H9 (cell line): ENCODE results near the gene CDCA3. TPM values are rescaled to one million over a fixed set of nuclear protein-coding genes. Genes with fewer than 3 reads are reported as not detected.

Experiments used
- DNase-seq: peaks from one replicate; pipeline ENCODE4 v3.0.0-alpha.2; 2017
- H2AFZ ChIP-seq: one replicate; pipeline ENCODE4 v1.6.1; 2013; ENCODE audit warnings: mild to moderate bottlenecking, low read length, control low read depth, moderate library complexity
- H2AK5ac ChIP-seq: 2 replicates; pipeline ENCODE4 v1.6.1; 2013; ENCODE audit warnings: low read length, control low read depth, mixed read lengths; ENCODE audit not compliant: insufficient read length
- H2BK120ac ChIP-seq: one replicate; pipeline ENCODE4 v1.6.1; 2013; ENCODE audit warnings: low read depth, mild to moderate bottlenecking, low read length, control low read depth, inconsistent platforms; ENCODE audit not compliant: poor library complexity, severe bottlenecking
- H2BK12ac ChIP-seq: 2 replicates; pipeline ENCODE4 v1.6.1; 2013; ENCODE audit warnings: low read length, control low read depth, mixed read lengths, low read depth; ENCODE audit not compliant: insufficient read length
- H2BK15ac ChIP-seq: 2 replicates; pipeline ENCODE4 v1.6.1; 2013; ENCODE audit warnings: low read depth, low read length, control low read depth
- H2BK20ac ChIP-seq: one replicate; pipeline ENCODE4 v1.6.1; 2013; ENCODE audit warnings: low read depth, mild to moderate bottlenecking, low read length, control low read depth, inconsistent platforms; ENCODE audit not compliant: poor library complexity, severe bottlenecking
- H2BK5ac ChIP-seq: 2 replicates; pipeline ENCODE4 v1.6.1; 2013; ENCODE audit warnings: low read length, control low read depth, mixed read lengths; ENCODE audit not compliant: insufficient read length
- H3K14ac ChIP-seq: 2 replicates; pipeline ENCODE4 v1.6.1; 2013; ENCODE audit warnings: low read length, control low read depth; ENCODE audit not compliant: insufficient read depth
- H3K18ac ChIP-seq: 2 replicates; pipeline ENCODE4 v1.6.1; 2013; ENCODE audit warnings: low read depth, mild to moderate bottlenecking, mixed read lengths, low read length, control low read depth; ENCODE audit not compliant: insufficient read length
- H3K23ac ChIP-seq: 2 replicates; pipeline ENCODE4 v1.6.1; 2013; ENCODE audit warnings: low read length, control low read depth, mixed read lengths, low read depth; ENCODE audit not compliant: insufficient read length
- H3K23me2 ChIP-seq: 2 replicates; pipeline ENCODE4 v1.6.1; 2013; ENCODE audit warnings: low read depth, mild to moderate bottlenecking, mixed read lengths, low read length, control low read depth; ENCODE audit not compliant: insufficient read length, poor library complexity, severe bottlenecking
- H3K27ac ChIP-seq: 2 replicates; pipeline ENCODE4 v1.5.1; 2013; ENCODE audit warnings: low read length, control low read depth, mixed read lengths, low read depth; ENCODE audit not compliant: insufficient read length
- H3K27me3 ChIP-seq: 2 replicates; pipeline ENCODE4 v1.6.1; 2013; ENCODE audit warnings: low read length, control low read depth, inconsistent platforms; ENCODE audit not compliant: insufficient read depth
- H3K4ac ChIP-seq: 2 replicates; pipeline ENCODE4 v1.6.1; 2013; ENCODE audit warnings: low read depth, mild to moderate bottlenecking, control low read depth, inconsistent platforms, low read length, moderate library complexity
- H3K4me1 ChIP-seq: 2 replicates; pipeline ENCODE4 v1.6.1; 2013; ENCODE audit warnings: low read length, control low read depth, inconsistent platforms; ENCODE audit not compliant: insufficient read depth
- H3K4me2 ChIP-seq: 2 replicates; pipeline ENCODE4 v1.6.1; 2013; ENCODE audit warnings: low read length, control low read depth, mixed read lengths; ENCODE audit not compliant: insufficient read length, insufficient read depth
- H3K56ac ChIP-seq: 2 replicates; pipeline ENCODE4 v1.6.1; 2013; ENCODE audit warnings: low read depth, mild to moderate bottlenecking, mixed read lengths, low read length, control low read depth; ENCODE audit not compliant: insufficient read length
- H3K79me1 ChIP-seq: 2 replicates; pipeline ENCODE4 v1.6.1; 2013; ENCODE audit warnings: low read depth, mild to moderate bottlenecking, moderate library complexity, low read length, control low read depth, inconsistent platforms; ENCODE audit not compliant: insufficient read depth, poor library complexity, severe bottlenecking
- H3K79me2 ChIP-seq: 2 replicates; pipeline ENCODE4 v1.6.1; 2013; ENCODE audit warnings: low read length, control low read depth, inconsistent platforms; ENCODE audit not compliant: insufficient read depth
- H3K9ac ChIP-seq: 2 replicates; pipeline ENCODE4 v1.6.1; 2013; ENCODE audit warnings: low read length, control low read depth, mixed read lengths; ENCODE audit not compliant: insufficient read length; ENCODE audit errors: extremely low read depth
- H3K9me3 ChIP-seq: one replicate; pipeline ENCODE4 v1.6.1; 2013; ENCODE audit warnings: low read depth, low read length, inconsistent platforms; ENCODE audit not compliant: control insufficient read depth
- H3T11ph ChIP-seq: one replicate; pipeline ENCODE4 v1.6.1; 2013; ENCODE audit warnings: mild to moderate bottlenecking, low read length, control low read depth, inconsistent platforms
- H4K20me1 ChIP-seq: one replicate; pipeline ENCODE4 v1.6.1; 2013; ENCODE audit not compliant: control insufficient read depth, insufficient read length, insufficient read depth
- H4K5ac ChIP-seq: 2 replicates; pipeline ENCODE4 v1.6.1; 2013; ENCODE audit warnings: low read depth, mild to moderate bottlenecking, mixed read lengths, low read length, control low read depth; ENCODE audit not compliant: insufficient read length
- H4K8ac ChIP-seq: replicated peaks from 2 replicates; pipeline ENCODE4 v1.6.1; 2013; ENCODE audit warnings: low read length, control low read depth, mixed read lengths, low read depth; ENCODE audit not compliant: insufficient read length
- H4K91ac ChIP-seq: 2 replicates; pipeline ENCODE4 v1.6.1; 2013; ENCODE audit warnings: low read depth, mild to moderate bottlenecking, moderate library complexity, mixed read lengths, low read length, control low read depth; ENCODE audit not compliant: insufficient read length
- H3K27ac Mint-ChIP-seq, 3 experiments: 2 replicates in 2 of 3; 3 replicates in 1 of 3; pipeline ENCODE4 v1.8.0; 2020 to 2021; ENCODE audit warnings: mixed read lengths in 3 of 3, mild to moderate bottlenecking in 1 of 3, moderate library complexity in 1 of 3
- H3K27me3 Mint-ChIP-seq: 2 replicates; pipeline ENCODE4 v1.8.0; 2021; ENCODE audit warnings: low read depth, mild to moderate bottlenecking, moderate library complexity, mixed read lengths
- H3K36me3 Mint-ChIP-seq, 3 experiments: 2 replicates in 2 of 3; 3 replicates in 1 of 3; pipeline ENCODE4 v1.8.0; 2020 to 2021; ENCODE audit warnings: low read depth in 3 of 3, mixed read lengths in 3 of 3; ENCODE audit not compliant: insufficient read depth in 1 of 3
- H3K4me1 Mint-ChIP-seq, 2 experiments: 2 replicates each; pipeline ENCODE4 v1.8.0; 2020; ENCODE audit warnings: mixed read lengths in 2 of 2
- H3K4me3 Mint-ChIP-seq, 2 experiments: 2 replicates in 1 of 2; 3 replicates in 1 of 2; pipeline ENCODE4 v1.8.0; 2020 to 2021; ENCODE audit warnings: mild to moderate bottlenecking in 2 of 2, mixed read lengths in 2 of 2, moderate library complexity in 1 of 2
- H3K9me3 Mint-ChIP-seq, 2 experiments: 2 replicates in 1 of 2; 3 replicates in 1 of 2; pipeline ENCODE4 v1.8.0; 2020; ENCODE audit warnings: mild to moderate bottlenecking in 2 of 2, mixed read lengths in 2 of 2, moderate library complexity in 1 of 2
- WGBS: extraction: QIAGEN DNeasy Blood & Tissue Kit; methylation state at CpG from one replicate; pipeline ENCODE4 v1.1.7; 2013; ENCODE audit warnings: missing lambda C conversion rate, low lambda C conversion rate, mixed read lengths; ENCODE audit not compliant: insufficient read length; ENCODE audit errors: extremely low coverage; 5-methylcytosine and 5-hydroxymethylcytosine counted together
- total RNA-seq: library from RNA; stranded (reverse); gene quantifications from 2 replicates; pipeline ENCODE4 v1.2.1, GENCODE V29; 2021
- TF ChIP-seq, protein P1 (sequence below): fragments of 200-600 bp; sonication (generic); conservative IDR thresholded peaks from 3 replicates; pipeline ENCODE4 v1.8.0; 2021; ENCODE audit warnings: antibody characterized with exemption, mild to moderate bottlenecking

The CDCA3 gene
- total RNA-seq, 1 experiment from 2014 or later = 45.1 TPM

DNA sequence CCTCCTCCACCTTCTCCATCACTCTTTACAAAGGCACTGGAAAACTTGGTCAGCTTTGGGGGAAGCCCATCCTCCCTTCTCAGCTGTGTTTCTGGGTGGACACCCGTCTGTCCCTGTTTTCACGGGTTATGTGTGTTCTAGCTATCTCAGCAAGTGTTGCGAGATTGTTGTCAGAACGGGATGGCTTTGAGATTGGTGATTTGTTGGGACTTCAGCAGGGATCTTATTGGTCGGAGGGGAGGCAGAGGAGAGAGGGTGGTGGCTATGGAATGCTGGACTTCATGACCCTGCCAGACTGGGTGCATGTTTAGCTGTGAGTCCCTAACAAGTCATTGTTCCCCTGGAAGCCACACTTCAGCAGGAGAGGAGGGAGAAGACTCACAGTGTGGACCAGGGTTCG is 3.0 kb upstream of the CDCA3 start:
- Mint-ChIP-seq H3K4me3 (peak overlapping the region in 1 of 2 experiments; percentile 94; a peak in 4 of 5 replicates), H3K27ac (peak overlapping the region; percentile 59 to 84 (median 71); a peak in 5 of 7 replicates), H3K36me3 (peaks cover 26 to 60% (median 57%) of the 10 kb centered on the region in 3 experiments; a peak in 6 of 7 replicates), H3K27me3 (no peaks in the 10 kb centered on the region), H3K4me1 (peaks cover 24 to 26% of the 10 kb centered on the region in 2 experiments), H3K9me3 (no peaks in the 10 kb centered on the region; a peak in 1 of 5 replicates)
- DNase-seq = no peak
- H3K23me2 ChIP-seq = peaks cover 16% of the 10 kb centered on the region
- H4K5ac ChIP-seq = no peak overlapping the region
- TF ChIP-seq, protein P1, sequence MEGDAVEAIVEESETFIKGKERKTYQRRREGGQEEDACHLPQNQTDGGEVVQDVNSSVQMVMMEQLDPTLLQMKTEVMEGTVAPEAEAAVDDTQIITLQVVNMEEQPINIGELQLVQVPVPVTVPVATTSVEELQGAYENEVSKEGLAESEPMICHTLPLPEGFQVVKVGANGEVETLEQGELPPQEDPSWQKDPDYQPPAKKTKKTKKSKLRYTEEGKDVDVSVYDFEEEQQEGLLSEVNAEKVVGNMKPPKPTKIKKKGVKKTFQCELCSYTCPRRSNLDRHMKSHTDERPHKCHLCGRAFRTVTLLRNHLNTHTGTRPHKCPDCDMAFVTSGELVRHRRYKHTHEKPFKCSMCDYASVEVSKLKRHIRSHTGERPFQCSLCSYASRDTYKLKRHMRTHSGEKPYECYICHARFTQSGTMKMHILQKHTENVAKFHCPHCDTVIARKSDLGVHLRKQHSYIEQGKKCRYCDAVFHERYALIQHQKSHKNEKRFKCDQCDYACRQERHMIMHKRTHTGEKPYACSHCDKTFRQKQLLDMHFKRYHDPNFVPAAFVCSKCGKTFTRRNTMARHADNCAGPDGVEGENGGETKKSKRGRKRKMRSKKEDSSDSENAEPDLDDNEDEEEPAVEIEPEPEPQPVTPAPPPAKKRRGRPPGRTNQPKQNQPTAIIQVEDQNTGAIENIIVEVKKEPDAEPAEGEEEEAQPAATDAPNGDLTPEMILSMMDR = no peak
- no peaks in the 10 kb centered on the region for H3K79me1 ChIP-seq
- H3K27me3 ChIP-seq = no peaks in the 10 kb centered on the region
- no peak overlapping the region for H3K27ac ChIP-seq
- H3K18ac ChIP-seq = no peak overlapping the region
- H2BK120ac ChIP-seq = no peak overlapping the region
- no peak overlapping the region for H2AK5ac ChIP-seq
- no peak overlapping the region for H2BK12ac ChIP-seq
- no peak overlapping the region for H3K9ac ChIP-seq
- no peak overlapping the region for H3K4me2 ChIP-seq
- H4K91ac ChIP-seq = no peak overlapping the region
- no peak overlapping the region for H3K56ac ChIP-seq
- no peak overlapping the region; the same call in 1 of the 2 replicates for H3K14ac ChIP-seq
- H3T11ph ChIP-seq = no peak overlapping the region
- no peak overlapping the region for H2BK20ac ChIP-seq
- peaks cover 5% of the 10 kb centered on the region; the same call in 1 of the 2 replicates for H3K79me2 ChIP-seq
- no peak overlapping the region for H3K23ac ChIP-seq
- H4K20me1 ChIP-seq = peaks cover 2% of the 10 kb centered on the region
- H2BK15ac ChIP-seq = no peak overlapping the region
- H2BK5ac ChIP-seq = no peak overlapping the region
- no peak overlapping the region for H2AFZ ChIP-seq
- no CpG with 5 or more reads among the region's 6 CpGs for WGBS
- H3K9me3 ChIP-seq = no peaks in the 10 kb centered on the region
- no peak overlapping the region for H3K4ac ChIP-seq
- no peaks in the 10 kb centered on the region; the same call in 1 of the 2 replicates for H3K4me1 ChIP-seq
- H4K8ac ChIP-seq = no peak overlapping the region
